Erythroblast (primary cell): ENCODE results near the gene BBS2.

Source experiments
- DNase-seq, 2 experiments: peaks; one replicate each; lab custom pipeline; 2025; lab: John Stamatoyannopoulos, UW
- GATA1 ChIP-seq: IDR thresholded peaks from 2 replicates; pipeline ENCODE4 v1.6.1; 2011; ENCODE audit warnings: low read depth, mild to moderate bottlenecking, control low read depth, low read length, moderate library complexity
- POLR2A ChIP-seq: IDR thresholded peaks from 2 replicates; pipeline ENCODE4 v1.6.1; 2011; ENCODE audit warnings: mild to moderate bottlenecking, low read length

BBS2 gene

DNA sequence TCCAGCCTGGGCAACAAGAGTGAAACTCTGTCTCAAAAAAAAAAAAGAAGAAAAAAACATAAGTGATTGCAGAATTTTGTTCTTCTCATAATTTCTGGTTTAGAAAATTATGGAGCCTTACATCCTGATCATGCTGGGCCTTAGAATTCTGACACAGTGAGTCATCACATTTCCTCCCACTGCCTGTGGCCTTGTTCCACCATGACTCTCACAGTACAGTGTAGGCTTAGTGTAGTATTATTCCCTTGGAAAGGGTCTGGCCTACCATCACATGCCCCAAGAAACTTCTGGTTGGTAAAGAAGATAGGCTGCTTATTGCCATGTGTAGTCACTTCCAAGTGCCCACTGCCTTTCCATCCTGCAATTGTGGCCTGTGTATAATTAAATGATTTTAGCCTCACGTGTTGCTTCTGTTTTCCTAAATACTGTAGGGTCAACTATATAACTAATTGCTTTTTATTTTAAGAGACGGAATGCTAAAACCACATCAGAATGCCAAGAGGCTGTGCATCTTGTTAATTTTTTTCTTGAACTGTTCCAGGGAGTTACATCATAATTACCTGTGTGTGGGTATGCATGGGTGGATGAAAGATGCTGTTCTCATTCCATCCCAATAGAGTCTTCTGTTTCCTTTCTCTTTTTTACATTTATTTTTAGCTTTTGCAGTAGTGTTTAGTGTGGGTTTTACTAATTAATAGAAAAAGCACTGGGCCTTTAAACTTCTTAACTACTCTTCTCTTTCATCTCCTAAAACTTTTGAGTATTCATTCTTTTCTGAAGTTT lies 42.5 kb downstream of the BBS2 start:
- DNase-seq = peak in 1 of 2 experiments; percentile 44
- TF ChIP-seq POLR2A (no peak), GATA1 (no peak)

DNA sequence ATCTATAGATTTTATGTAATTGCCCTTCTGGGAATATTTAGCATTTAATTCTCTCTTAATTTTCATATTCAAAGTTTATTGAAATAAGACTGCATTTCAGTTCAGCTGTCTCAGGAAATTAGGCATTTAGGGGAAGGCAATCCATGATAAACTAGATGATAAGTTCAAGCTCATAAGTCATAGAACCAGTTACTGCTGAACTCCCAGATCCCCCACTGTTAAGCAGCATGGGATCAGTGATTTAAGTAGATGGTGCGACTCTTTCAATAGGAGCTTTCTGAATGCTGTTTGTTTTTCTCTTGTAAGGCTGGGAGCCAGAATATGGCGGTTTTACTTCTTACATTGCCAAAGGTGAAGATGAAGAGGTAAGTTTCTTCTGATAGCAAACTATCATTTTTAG lies 44.6 kb downstream of the BBS2 start:
- TF ChIP-seq POLR2A = no peak
- TF ChIP-seq GATA1 = no peak

DNA sequence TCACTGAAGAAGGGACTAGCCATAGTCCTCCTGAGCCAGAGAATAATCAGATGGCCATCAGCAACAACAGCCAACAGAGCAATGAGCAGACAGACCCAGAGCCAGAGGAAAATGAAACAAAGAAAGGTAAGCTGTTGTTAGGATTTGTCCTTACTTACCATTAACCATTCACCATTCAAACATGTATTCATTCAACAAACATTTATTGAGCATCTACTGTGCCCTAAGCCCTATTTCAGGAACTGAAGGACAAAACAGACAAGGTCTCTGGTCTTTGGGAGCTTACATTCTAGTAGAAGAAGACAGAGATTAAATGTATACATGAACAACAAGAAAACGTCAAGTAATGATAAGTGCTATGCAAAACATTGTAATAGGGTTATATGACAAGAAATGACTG lies 49.2 kb downstream of the BBS2 start:
- TF ChIP-seq GATA1 = no peak
- no peak for TF ChIP-seq POLR2A
- no peak for DNase-seq

More for the DNA sequence above, 44.6 kb downstream of the BBS2 start:
- DNase-seq = no peak

DNA sequence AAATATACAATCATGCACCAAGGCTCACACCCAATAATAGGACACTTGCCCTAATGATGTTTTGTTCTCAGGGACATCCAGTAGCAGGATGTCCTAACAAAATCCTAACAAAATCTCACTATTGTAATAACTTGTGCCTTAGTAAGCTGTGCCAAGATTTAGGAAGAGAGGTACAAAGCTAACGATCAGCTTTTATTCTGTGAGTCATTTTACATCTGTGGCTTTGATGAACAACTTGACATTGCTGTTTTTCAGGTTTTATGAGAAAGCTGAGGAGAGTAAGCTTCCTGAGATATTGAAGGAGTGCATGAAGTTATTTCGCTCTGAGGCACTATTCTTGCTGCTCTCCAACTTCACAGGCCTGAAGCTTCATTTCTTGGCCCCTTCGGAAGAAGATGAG lies 49.6 kb downstream of the BBS2 start:
- DNase-seq = no peak
- TF ChIP-seq POLR2A = no peak
- no peak for TF ChIP-seq GATA1

DNA sequence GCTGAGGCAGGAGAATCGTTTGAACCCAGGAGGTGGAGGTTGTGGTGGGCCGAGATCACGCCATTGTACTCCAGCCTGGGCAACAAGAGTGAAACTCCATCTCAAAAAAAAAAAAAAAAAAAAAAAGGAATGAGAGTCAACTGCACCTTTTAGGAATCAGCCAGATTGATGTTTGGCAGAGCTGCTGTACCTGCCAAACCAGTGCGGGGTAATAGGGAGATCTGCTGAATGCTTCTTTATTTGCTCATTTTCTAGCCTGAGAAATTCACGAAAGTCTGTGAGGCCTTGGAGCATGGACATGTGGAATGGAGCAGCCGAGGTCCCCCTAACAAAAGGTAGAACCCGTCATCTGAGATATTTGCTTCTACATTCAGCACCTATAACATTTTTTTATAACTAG lies 50.1 kb downstream of the BBS2 start:
- TF ChIP-seq POLR2A = no peak
- no peak for TF ChIP-seq GATA1
- DNase-seq = no peak

- DNase-seq = no peak
- TF ChIP-seq POLR2A (no peak), GATA1 (no peak)
Measured at GRCh38 chr16:56468800-56469199, 51.0 kb downstream of the BBS2 start.

GRCh38 chr16:56466344-56466743 lies 53.5 kb downstream of the BBS2 start:
- no peak for DNase-seq
- TF ChIP-seq GATA1 = no peak

DNA sequence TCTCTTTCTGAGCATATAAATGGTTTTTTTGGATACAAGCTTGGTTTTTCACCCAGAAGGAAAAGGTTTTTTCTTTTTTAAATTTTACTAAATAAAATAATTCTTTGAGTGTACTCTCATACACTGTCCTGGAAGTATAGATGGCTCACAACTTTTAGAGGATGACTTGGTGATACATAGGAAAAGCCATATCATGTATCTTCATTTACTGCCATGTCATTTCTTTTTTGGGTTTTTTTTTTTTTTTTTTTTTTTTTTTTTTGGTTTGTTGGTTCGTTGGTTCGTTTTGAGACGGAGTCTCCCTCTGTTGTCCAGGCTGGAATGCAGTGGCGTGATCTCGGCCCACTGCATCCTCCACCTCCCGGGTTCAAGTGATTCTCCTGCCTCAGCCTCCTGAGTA lies 56.7 kb downstream of the BBS2 start:
- TF ChIP-seq POLR2A (no peak), GATA1 (no peak)
- DNase-seq = no peak

DNA sequence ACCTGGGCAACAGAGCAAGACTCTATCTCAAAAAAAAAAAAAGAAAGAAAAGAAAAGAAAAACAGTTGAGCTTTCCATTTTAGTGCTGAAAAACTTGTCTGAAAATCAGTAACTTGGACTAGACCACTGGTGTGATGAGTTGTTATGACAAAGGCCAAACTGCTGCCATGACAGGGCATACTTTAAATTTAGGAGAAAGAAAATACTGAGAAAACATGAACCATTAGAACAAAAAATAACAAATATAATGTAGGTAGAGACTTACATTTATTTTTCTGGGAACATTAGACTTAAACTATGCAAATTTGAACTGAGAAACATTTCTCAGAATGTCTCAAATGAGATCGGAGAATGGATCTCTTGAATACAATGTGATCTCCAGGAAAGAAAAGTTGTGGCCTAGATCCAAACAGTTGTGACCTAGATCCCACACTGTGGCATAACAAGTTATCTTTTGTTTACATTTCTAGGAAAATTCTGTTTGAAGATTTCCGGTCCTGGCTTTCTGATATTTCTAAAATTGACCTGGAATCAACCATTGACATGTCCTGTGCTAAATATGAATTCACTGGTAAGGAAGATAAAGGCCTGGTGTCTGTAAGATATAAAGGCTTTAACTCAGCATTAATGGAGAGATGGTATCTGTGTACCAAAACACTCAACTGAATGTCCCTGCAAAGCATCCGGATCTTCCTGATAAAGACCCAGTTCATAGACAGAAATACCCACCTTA lies 57.6 kb downstream of the BBS2 start:
- no peak for TF ChIP-seq GATA1
- TF ChIP-seq POLR2A = no peak
- peak; percentile 63 to 89 for DNase-seq

DNA sequence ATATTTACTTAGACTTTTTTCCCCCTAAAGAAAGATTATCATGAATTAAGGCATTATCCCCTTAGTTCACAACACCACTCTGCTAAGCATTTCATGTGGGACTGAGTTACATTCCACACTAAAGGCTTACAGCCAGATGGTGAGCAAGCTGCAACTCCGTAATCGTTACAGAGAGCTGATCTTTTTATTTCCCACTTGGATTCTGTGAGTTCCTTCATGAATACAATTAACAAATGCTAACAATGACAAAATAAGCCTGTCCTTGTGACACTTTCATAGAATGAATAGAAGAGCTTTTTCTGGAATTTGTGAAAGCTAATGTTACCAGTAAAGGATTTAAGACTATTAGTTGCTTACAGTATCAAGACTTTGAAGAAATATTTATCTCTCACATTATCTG lies 59.7 kb downstream of the BBS2 start:
- DNase-seq = no peak
- TF ChIP-seq POLR2A (no peak), GATA1 (no peak)

- no peak for TF ChIP-seq GATA1
- TF ChIP-seq POLR2A = no peak
Measured at GRCh38 chr16:56457927-56458470, 61.8 kb downstream of the BBS2 start.

GRCh38 chr16:56451753-56452689 lies 67.8 kb downstream of the BBS2 start:
- TF ChIP-seq GATA1 = no peak
- no peak for TF ChIP-seq POLR2A
- peak; percentile 72 to 85 for DNase-seq

More at GRCh38 chr16:56457927-56458470, 61.8 kb downstream of the BBS2 start:
- DNase-seq = no peak

DNA sequence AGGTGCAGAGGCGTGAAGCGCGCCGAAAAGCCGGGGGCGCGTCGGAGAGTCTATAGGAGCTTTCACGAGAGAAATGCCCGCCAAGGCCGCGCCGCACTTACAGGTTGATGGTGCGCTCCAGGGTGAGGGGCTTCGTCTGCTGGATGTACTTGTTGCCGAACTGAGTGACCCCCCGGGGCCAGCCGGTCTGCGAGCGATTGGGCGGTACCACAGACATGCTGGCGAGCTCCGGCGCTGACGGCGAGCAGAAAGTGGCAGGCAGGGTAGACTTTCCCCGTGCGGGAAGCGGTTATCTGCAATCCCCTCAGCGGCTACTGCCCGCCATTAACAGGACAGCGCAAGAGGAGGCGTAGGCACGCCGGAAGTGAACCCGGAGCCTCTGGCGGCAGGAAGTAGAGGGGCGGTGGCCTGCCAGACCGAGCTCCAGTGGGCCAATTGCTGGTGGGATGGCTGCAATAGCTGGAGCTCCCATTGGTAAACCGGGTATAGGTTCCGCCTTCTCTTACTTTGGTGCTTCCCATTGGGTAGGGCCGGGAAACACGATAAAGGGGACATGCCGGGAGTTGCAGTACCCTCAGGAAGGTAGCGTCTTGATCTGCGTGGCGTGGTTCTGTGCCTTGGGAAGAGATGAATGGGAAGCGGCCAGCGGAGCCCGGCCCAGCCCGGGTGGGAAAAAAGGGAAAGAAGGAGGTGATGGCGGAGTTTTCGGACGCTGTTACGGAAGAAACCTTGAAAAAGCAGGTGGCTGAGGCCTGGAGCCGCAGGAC lies 68.7 kb downstream of the BBS2 start, which contains the start of the genes NUDT21 and OGFOD1:
TSS of gene NUDT21 (minus strand) at position 347 of the 767 bp plus-strand sequence. CDS start at position 217, 130 bp downstream.
TSS of gene OGFOD1 (plus strand) at position 569 of the 767 bp plus-strand sequence. CDS start at position 628, 59 bp downstream.
- no peak for TF ChIP-seq GATA1
- TF ChIP-seq POLR2A = peak; percentile 93
- DNase-seq = peak; percentile 98
